ENCODE measurements around the gene SERPINB11.

The SERPINB11 gene

GRCh38 chr18:63757541-63757940, 54.8 kb downstream of the SERPINB11 start:
- TF ChIP-seq, protein P1, sequence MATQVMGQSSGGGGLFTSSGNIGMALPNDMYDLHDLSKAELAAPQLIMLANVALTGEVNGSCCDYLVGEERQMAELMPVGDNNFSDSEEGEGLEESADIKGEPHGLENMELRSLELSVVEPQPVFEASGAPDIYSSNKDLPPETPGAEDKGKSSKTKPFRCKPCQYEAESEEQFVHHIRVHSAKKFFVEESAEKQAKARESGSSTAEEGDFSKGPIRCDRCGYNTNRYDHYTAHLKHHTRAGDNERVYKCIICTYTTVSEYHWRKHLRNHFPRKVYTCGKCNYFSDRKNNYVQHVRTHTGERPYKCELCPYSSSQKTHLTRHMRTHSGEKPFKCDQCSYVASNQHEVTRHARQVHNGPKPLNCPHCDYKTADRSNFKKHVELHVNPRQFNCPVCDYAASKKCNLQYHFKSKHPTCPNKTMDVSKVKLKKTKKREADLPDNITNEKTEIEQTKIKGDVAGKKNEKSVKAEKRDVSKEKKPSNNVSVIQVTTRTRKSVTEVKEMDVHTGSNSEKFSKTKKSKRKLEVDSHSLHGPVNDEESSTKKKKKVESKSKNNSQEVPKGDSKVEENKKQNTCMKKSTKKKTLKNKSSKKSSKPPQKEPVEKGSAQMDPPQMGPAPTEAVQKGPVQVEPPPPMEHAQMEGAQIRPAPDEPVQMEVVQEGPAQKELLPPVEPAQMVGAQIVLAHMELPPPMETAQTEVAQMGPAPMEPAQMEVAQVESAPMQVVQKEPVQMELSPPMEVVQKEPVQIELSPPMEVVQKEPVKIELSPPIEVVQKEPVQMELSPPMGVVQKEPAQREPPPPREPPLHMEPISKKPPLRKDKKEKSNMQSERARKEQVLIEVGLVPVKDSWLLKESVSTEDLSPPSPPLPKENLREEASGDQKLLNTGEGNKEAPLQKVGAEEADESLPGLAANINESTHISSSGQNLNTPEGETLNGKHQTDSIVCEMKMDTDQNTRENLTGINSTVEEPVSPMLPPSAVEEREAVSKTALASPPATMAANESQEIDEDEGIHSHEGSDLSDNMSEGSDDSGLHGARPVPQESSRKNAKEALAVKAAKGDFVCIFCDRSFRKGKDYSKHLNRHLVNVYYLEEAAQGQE (IDR thresholded peaks at IDR 0.05; ENCODE audit: insufficient read depth in 1 of 2, low read depth in 2 of 2, low read length in 2 of 2): no peak
- no peak for TF ChIP-seq POLR2AphosphoS5 (IDR thresholded peaks at IDR 0.05; ENCODE audit: low read depth, low read length)
- TF ChIP-seq FOXP2 (optimal IDR thresholded peaks at IDR 0.05; ENCODE audit: borderline replicate concordance, extremely low read depth, extremely low read length, insufficient read depth): no peak
- TF ChIP-seq TAF1 (IDR thresholded peaks at IDR 0.05; ENCODE audit: borderline replicate concordance, insufficient read depth, low read length): no peak
- no peak for TF ChIP-seq SIN3A (IDR thresholded peaks at IDR 0.05; ENCODE audit: borderline replicate concordance, insufficient read depth, low read length)

- no peak for TF ChIP-seq TAF1 (IDR thresholded peaks at IDR 0.05; ENCODE audit: borderline replicate concordance, insufficient read depth, low read length)
- TF ChIP-seq FOXP2 (optimal IDR thresholded peaks at IDR 0.05; ENCODE audit: borderline replicate concordance, extremely low read depth, extremely low read length, insufficient read depth): no peak
- TF ChIP-seq, protein P1 (IDR thresholded peaks at IDR 0.05; ENCODE audit: insufficient read depth in 1 of 2, low read depth in 2 of 2, low read length in 2 of 2): no peak
- TF ChIP-seq SIN3A (IDR thresholded peaks at IDR 0.05; ENCODE audit: borderline replicate concordance, insufficient read depth, low read length): no peak
- TF ChIP-seq POLR2AphosphoS5 (IDR thresholded peaks at IDR 0.05; ENCODE audit: low read depth, low read length): no peak
Measured at GRCh38 chr18:63758615-63759240, 56.0 kb downstream of the SERPINB11 start.

DNA sequence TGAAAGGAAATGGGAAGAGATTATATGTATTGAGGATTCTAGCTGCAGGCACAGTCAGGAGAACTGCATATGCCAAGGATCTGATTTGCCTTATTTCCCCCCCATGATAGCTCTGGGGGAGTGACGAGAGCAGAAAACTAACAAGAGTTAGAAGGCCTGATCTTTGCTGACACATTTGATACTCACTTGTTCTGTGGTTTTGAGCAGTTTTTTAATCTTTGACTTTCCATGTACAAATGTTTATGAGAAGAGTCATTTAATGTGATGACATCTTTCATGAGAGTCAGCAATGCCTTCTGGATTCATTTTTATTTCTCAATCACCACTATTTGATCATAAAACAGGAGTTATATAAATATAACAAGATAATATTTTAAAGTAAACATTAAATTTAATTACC, 59.8 kb downstream of the SERPINB11 start:
- TF ChIP-seq, protein P1 (IDR thresholded peaks at IDR 0.05; ENCODE audit: insufficient read depth in 1 of 2, low read depth in 2 of 2, low read length in 2 of 2): no peak
- no peak for TF ChIP-seq TAF1 (IDR thresholded peaks at IDR 0.05; ENCODE audit: borderline replicate concordance, insufficient read depth, low read length)
- no peak for TF ChIP-seq SIN3A (IDR thresholded peaks at IDR 0.05; ENCODE audit: borderline replicate concordance, insufficient read depth, low read length)
- no peak for TF ChIP-seq POLR2AphosphoS5 (IDR thresholded peaks at IDR 0.05; ENCODE audit: low read depth, low read length)
- TF ChIP-seq FOXP2 (optimal IDR thresholded peaks at IDR 0.05; ENCODE audit: borderline replicate concordance, extremely low read depth, extremely low read length, insufficient read depth): no peak

DNA sequence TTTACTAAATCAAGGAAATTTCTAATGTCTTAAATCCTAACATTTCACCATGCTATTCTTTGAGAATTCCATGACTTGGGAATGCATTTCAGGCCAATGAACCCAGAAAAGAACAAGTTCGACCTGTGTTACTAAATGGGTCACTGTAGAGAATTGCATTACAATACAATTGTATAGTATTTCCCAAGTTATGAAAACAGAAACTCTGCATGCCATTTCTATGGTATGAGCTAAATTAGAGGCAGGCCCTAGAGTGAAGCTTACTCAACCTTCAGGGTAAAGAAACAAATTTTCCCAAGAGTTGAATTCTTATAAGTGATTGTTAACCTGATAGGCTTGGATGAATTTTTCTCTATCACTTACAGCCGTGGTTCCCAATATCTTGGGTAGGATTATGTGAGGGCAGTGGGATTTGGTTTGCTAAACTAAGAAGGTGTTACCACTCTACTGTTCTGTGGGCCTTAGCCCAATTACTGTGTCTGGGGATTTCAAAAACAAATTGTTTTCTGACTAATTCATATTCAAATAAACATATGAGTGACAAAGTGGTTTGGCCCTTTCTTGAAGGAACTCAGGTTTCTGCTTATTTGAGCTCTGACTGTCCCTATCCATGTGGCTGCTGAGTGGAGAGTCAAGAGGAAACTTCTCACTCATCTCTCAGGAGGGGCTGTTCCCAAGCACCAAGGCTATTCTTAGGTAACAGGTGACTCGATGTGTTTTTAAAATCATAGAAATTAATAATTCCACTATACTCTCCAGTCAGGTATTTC, 61.3 kb downstream of the SERPINB11 start:
- TF ChIP-seq POLR2AphosphoS5 (IDR thresholded peaks at IDR 0.05; ENCODE audit: low read depth, low read length): no peak
- TF ChIP-seq TAF1 (IDR thresholded peaks at IDR 0.05; ENCODE audit: borderline replicate concordance, insufficient read depth, low read length): no peak
- TF ChIP-seq SIN3A (IDR thresholded peaks at IDR 0.05; ENCODE audit: borderline replicate concordance, insufficient read depth, low read length): no peak
- no peak for TF ChIP-seq FOXP2 (optimal IDR thresholded peaks at IDR 0.05; ENCODE audit: borderline replicate concordance, extremely low read depth, extremely low read length, insufficient read depth)
- TF ChIP-seq, protein P1 (IDR thresholded peaks at IDR 0.05; ENCODE audit: insufficient read depth in 1 of 2, low read depth in 2 of 2, low read length in 2 of 2): no peak
